IMR-90 (cell line): ENCODE results near the gene CHDH. TPM values are rescaled to one million over a fixed set of nuclear protein-coding genes. Genes with fewer than 3 reads are reported as not detected.

Experiments used
- ATAC-seq: fragments of 200-7000 bp; cut with Tn5 transposase; 2 replicates; pipeline ENCODE4 v1.9.1; 2020; ENCODE audit warnings: low read depth, mild to moderate bottlenecking, moderate library complexity
- BruUV-seq: library from RNA; stranded (reverse); fragments of 400-500 nt; replicated peaks from 2 replicates; lab custom pipeline; 2021; lab: Mats Ljungman, UMichigan
- CTCF ChIA-PET: fragments of 300-600 bp; formaldehyde crosslinking; extraction: SDS; loops from one replicate; lab custom pipeline; 2021; ENCODE audit warnings: antibody characterized with exemption; lab: Yijun Ruan, JAX
- POLR2A ChIA-PET: fragments of 300-600 bp; sonication (Branson Sonifier 250); formaldehyde crosslinking; loops from one replicate; lab custom pipeline; 2022; ENCODE audit warnings: antibody characterized with exemption; ENCODE audit not compliant: unreplicated experiment; lab: Charles Lee
- DNase-seq: peaks from one replicate; pipeline ENCODE4 v3.0.0; 2013
- H2AFZ ChIP-seq: replicated peaks from 2 replicates; pipeline ENCODE3; 2013; ENCODE audit warnings: low read length, mild to moderate bottlenecking; ENCODE audit not compliant: poor library complexity
- H2AK5ac ChIP-seq: 2 replicates; pipeline ENCODE4 v1.6.1; 2013; ENCODE audit warnings: low read depth, low read length, inconsistent platforms
- H2AK9ac ChIP-seq: replicated peaks from 2 replicates; pipeline ENCODE3; 2013; ENCODE audit warnings: mild to moderate bottlenecking, low read depth, low read length, moderate library complexity; ENCODE audit not compliant: poor library complexity
- H2BK120ac ChIP-seq: 2 replicates; pipeline ENCODE4 v1.6.1; 2013; ENCODE audit warnings: low read depth, low read length, inconsistent platforms
- H2BK15ac ChIP-seq: 3 replicates; pipeline ENCODE4 v1.6.1; 2013; ENCODE audit warnings: low read depth, low read length, inconsistent platforms
- H2BK20ac ChIP-seq: 2 replicates; pipeline ENCODE4 v1.6.1; 2013; ENCODE audit warnings: low read depth, mild to moderate bottlenecking, inconsistent platforms, low read length, moderate library complexity
- H2BK5ac ChIP-seq: 2 replicates; pipeline ENCODE4 v1.6.1; 2013; ENCODE audit warnings: mild to moderate bottlenecking, low read depth, low read length, inconsistent platforms; ENCODE audit not compliant: poor library complexity, severe bottlenecking
- H3K14ac ChIP-seq: replicated peaks from 2 replicates; pipeline ENCODE4 v1.6.1; 2013; ENCODE audit warnings: low read depth, low read length, inconsistent platforms
- H3K18ac ChIP-seq: 2 replicates; pipeline ENCODE4 v1.6.1; 2013; ENCODE audit warnings: low read depth, low read length, control low read depth
- H3K23ac ChIP-seq: 2 replicates; pipeline ENCODE4 v1.6.1; 2013; ENCODE audit warnings: low read depth, low read length, inconsistent platforms
- H3K27ac ChIP-seq: 2 replicates; pipeline ENCODE4 v1.5.1; 2013; ENCODE audit warnings: mild to moderate bottlenecking, control low read depth, low read length; ENCODE audit not compliant: insufficient read depth
- H3K27me3 ChIP-seq: 2 replicates; pipeline ENCODE4 v1.6.1; 2013; ENCODE audit warnings: low read length; ENCODE audit not compliant: control insufficient read depth, insufficient read depth
- H3K36me3 ChIP-seq: 2 replicates; pipeline ENCODE4 v1.6.1; 2013; ENCODE audit warnings: low read length, mixed read lengths; ENCODE audit not compliant: control insufficient read depth, insufficient read depth
- H3K4ac ChIP-seq: 2 replicates; pipeline ENCODE4 v1.6.1; 2013; ENCODE audit warnings: low read depth, low read length, inconsistent platforms
- H3K4me1 ChIP-seq: 2 replicates; pipeline ENCODE4 v1.6.1; 2013; ENCODE audit warnings: low read length, mixed read lengths; ENCODE audit not compliant: control insufficient read depth, insufficient read depth
- H3K4me2 ChIP-seq: 2 replicates; pipeline ENCODE4 v1.6.1; 2013; ENCODE audit warnings: low read depth, mild to moderate bottlenecking, control low read depth, low read length, moderate library complexity
- H3K4me3 ChIP-seq: 2 replicates; pipeline ENCODE4 v1.5.1; 2013; ENCODE audit warnings: low read depth, mild to moderate bottlenecking, control low read depth, low read length, moderate library complexity; ENCODE audit not compliant: insufficient read depth
- H3K56ac ChIP-seq: 2 replicates; pipeline ENCODE4 v1.6.1; 2013; ENCODE audit warnings: low read length, inconsistent platforms; ENCODE audit not compliant: insufficient read depth; ENCODE audit errors: extremely low read depth
- H3K79me1 ChIP-seq, 2 experiments: 2 replicates each; pipeline ENCODE4 v1.6.1; 2013; ENCODE audit warnings: low read length in 2 of 2, inconsistent platforms in 1 of 2, low read depth in 1 of 2
- H3K9ac ChIP-seq: 2 replicates; pipeline ENCODE4 v1.6.1; 2013; ENCODE audit warnings: low read depth, low read length, control low read depth
- H3K9me1 ChIP-seq: 2 replicates; pipeline ENCODE4 v1.6.1; 2013; ENCODE audit warnings: low read length, inconsistent platforms; ENCODE audit not compliant: insufficient read depth
- H3K9me3 ChIP-seq: 2 replicates; pipeline ENCODE4 v1.6.1; 2013; ENCODE audit warnings: low read length; ENCODE audit not compliant: control insufficient read depth, insufficient read depth
- H4K20me1 ChIP-seq: 2 replicates; pipeline ENCODE4 v1.6.1; 2013; ENCODE audit warnings: low read length, inconsistent platforms; ENCODE audit not compliant: insufficient read depth
- H4K5ac ChIP-seq: 2 replicates; pipeline ENCODE4 v1.6.1; 2013; ENCODE audit warnings: mild to moderate bottlenecking, low read depth, low read length, control low read depth
- H4K8ac ChIP-seq, 2 experiments: 2 replicates each; pipeline ENCODE4 v1.6.1; 2013; ENCODE audit warnings: low read depth in 2 of 2, low read length in 2 of 2, control low read depth in 1 of 2, inconsistent platforms in 1 of 2
- H4K91ac ChIP-seq: 2 replicates; pipeline ENCODE4 v1.6.1; 2013; ENCODE audit warnings: low read depth, low read length, inconsistent platforms; ENCODE audit not compliant: insufficient read depth
- CEBPB ChIP-seq: IDR thresholded peaks from 2 replicates; pipeline ENCODE4 v1.6.1; 2012; ENCODE audit warnings: low read depth, low read length, improper control_type of control experiment
- POLR2A ChIP-seq: IDR thresholded peaks from 2 replicates; pipeline ENCODE4 v1.6.1; 2012; ENCODE audit warnings: mild to moderate bottlenecking, low read depth, low read length
- RCOR1 ChIP-seq: IDR thresholded peaks from 2 replicates; pipeline ENCODE4 v1.6.1; 2012; ENCODE audit warnings: mild to moderate bottlenecking, low read length, improper control_type of control experiment; ENCODE audit not compliant: insufficient replicate concordance
- WGBS, 2 experiments: methylation state at CpG; one replicate each; pipeline versions ENCODE4 v1.1.5 to v1.1.7; 2013; ENCODE audit warnings: missing lambda C conversion rate in 2 of 2; ENCODE audit not compliant: insufficient read length in 1 of 2; ENCODE audit errors: extremely low coverage in 2 of 2; 5-methylcytosine and 5-hydroxymethylcytosine counted together
- dilution Hi-C: fragments of 300-500 bp; cut with HindIII; formaldehyde crosslinking; loops from one replicate; pipeline ENCODE4 v1.14.3; 2018; ENCODE audit warnings: low sequenced_read_pairs; ENCODE audit not compliant: unreplicated experiment
- in situ Hi-C: fragments of 300-500 bp; cut with MboI; formaldehyde crosslinking; loops from 3 replicates; pipeline ENCODE4 v1.14.3; 2019; ENCODE audit warnings: low sequenced_read_pairs, inconsistent platforms, mixed read lengths
- intact Hi-C: fragments of 100-400 bp; cut with micrococcal nuclease; formaldehyde crosslinking; loops from 2 replicates; pipeline ENCODE4 v1.10.0; 2022
- polyA plus RNA-seq, 3 experiments: library from polyadenylated mRNA; depleted of rRNA; stranded (reverse); fragments of >200 nt; gene quantifications; 2 replicates each; pipeline ENCODE4 v1.2.3, GENCODE V29; 2012; ENCODE audit warnings: low replicate concordance in 1 of 3
- total RNA-seq: library from RNA; depleted of rRNA; stranded (reverse); fragments of >200 nt; gene quantifications from 2 replicates; pipeline ENCODE4 v1.2.3, GENCODE V29; 2012
- TF ChIP-seq, protein P1 (sequence below): fragments of 150-350 bp; IDR thresholded peaks from 2 replicates; pipeline ENCODE4 v1.6.1; 2016; ENCODE audit warnings: low read depth, mild to moderate bottlenecking, low read length, moderate library complexity, borderline replicate concordance

Gene CHDH
- total and polyA plus RNA-seq, 2 of the 4 experiments (the other 2 are of a cell fraction), result under 0.01 to 0.19 TPM

DNA sequence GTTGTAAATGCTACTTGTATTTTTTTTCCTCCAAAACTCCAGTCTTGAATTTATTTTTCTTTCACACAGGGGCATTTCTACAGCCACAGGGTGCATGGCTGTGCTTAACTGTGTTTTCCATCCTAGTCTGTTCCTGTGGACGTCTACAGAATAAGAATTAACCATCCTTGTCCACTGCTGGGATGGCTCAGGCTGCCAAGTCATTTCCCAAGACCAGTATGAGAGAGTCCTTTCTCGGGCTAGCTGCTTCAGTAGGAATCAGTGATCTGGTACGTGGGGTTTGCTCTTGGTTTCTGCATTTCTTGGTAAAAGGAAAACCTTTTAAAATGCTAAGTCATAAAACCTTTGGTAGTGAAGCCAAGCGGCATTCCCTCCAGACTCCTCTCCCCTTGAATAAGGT is 29.8 kb downstream of the CHDH start:
- Histone ChIP-seq H3K36me3 (no peaks in the 10 kb centered on the region), H2BK120ac (no peak overlapping the region), H3K9me3 (no peaks in the 10 kb centered on the region), H4K20me1 (no peaks in the 10 kb centered on the region), H3K9ac (no peak overlapping the region), H4K5ac (no peak overlapping the region), H3K27ac (no peak overlapping the region), H4K91ac (no peak overlapping the region), H3K18ac (no peak overlapping the region), H3K4ac (no peak overlapping the region), H3K56ac (no peak overlapping the region), H3K23ac (no peak overlapping the region), H2AK5ac (no peak overlapping the region), H3K4me2 (no peak overlapping the region), H3K4me1 (no peaks in the 10 kb centered on the region), H3K4me3 (no peak overlapping the region), H3K9me1 (no peaks in the 10 kb centered on the region), H3K27me3 (peaks cover 11% of the 10 kb centered on the region), H2BK5ac (no peak overlapping the region), H3K79me1 (no peaks in the 10 kb centered on the region), H2BK20ac (no peak overlapping the region), H2AFZ (no peak overlapping the region), H3K14ac (no peak overlapping the region), H2AK9ac (no peak overlapping the region), H4K8ac (no peak overlapping the region), H2BK15ac (no peak overlapping the region)
- dilution Hi-C loops, result no loop called here
- BruUV-seq, result no TSS peak
- POLR2A ChIA-PET, result no interaction called here
- DNase-seq (no peak), ATAC-seq (no peak)
- WGBS, 2 experiments, result 40% methylated on average over 1 of the region's 4 CpGs; no CpG with 5 or more reads in 1 of the 2 experiments
- in situ Hi-C loops, result no loop called here
- TF ChIP-seq POLR2A, result no peak
- TF ChIP-seq, protein P1, sequence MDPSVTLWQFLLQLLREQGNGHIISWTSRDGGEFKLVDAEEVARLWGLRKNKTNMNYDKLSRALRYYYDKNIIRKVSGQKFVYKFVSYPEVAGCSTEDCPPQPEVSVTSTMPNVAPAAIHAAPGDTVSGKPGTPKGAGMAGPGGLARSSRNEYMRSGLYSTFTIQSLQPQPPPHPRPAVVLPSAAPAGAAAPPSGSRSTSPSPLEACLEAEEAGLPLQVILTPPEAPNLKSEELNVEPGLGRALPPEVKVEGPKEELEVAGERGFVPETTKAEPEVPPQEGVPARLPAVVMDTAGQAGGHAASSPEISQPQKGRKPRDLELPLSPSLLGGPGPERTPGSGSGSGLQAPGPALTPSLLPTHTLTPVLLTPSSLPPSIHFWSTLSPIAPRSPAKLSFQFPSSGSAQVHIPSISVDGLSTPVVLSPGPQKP, result no peak
- no peak for TF ChIP-seq RCOR1
- TF ChIP-seq CEBPB, result no peak
- CTCF ChIA-PET, result no interaction called here
- intact Hi-C loops, result no loop called here
